ENCODE measurements around the gene RGL1.

The RGL1 gene

GRCh38 chr1:183910845-183911244 lies 105.9 kb downstream of the RGL1 start:
- in situ Hi-C loops (cut with MboI; ENCODE audit: low sequenced_read_pairs): loop anchor here (25.0 kb wide), 1 partner anchor 249 kb away; the partner anchor contains the start of gene APOBEC4

GRCh38 chr1:183911285-183911684 lies 106.4 kb downstream of the RGL1 start:
- in situ Hi-C loops (cut with MboI; ENCODE audit: low sequenced_read_pairs): loop anchor here (25.0 kb wide), 1 partner anchor 249 kb away; the partner anchor contains the start of gene APOBEC4

GRCh38 chr1:183912265-183912886 lies 107.5 kb downstream of the RGL1 start:
- in situ Hi-C loops (cut with MboI; ENCODE audit: low sequenced_read_pairs): loop anchor here (25.0 kb wide), 1 partner anchor 250 kb away; the partner anchor contains the start of gene APOBEC4

- in situ Hi-C loops (cut with MboI; ENCODE audit: low sequenced_read_pairs): loop anchor here (25.0 kb wide), 1 partner anchor 251 kb away; the partner anchor contains the start of gene APOBEC4
These were observed 108.7 kb downstream of the RGL1 start for GRCh38 chr1:183913567-183913993.

GRCh38 chr1:183914276-183914675 lies 109.4 kb downstream of the RGL1 start:
- in situ Hi-C loops (cut with MboI; ENCODE audit: low sequenced_read_pairs): loop anchor here (25.0 kb wide), 1 partner anchor 252 kb away; the partner anchor contains the start of gene APOBEC4

- in situ Hi-C loops (cut with MboI; ENCODE audit: low sequenced_read_pairs): loop anchor here (25.0 kb wide), 1 partner anchor 253 kb away; the partner anchor contains the start of gene APOBEC4
These were observed 110.0 kb downstream of the RGL1 start for GRCh38 chr1:183914891-183915290.

GRCh38 chr1:183915625-183916510 lies 110.9 kb downstream of the RGL1 start:
- in situ Hi-C loops (cut with MboI; ENCODE audit: low sequenced_read_pairs): loop anchor here (25.0 kb wide), 1 partner anchor 254 kb away; the partner anchor contains the start of gene APOBEC4

- in situ Hi-C loops (cut with MboI; ENCODE audit: low sequenced_read_pairs): loop anchor here (25.0 kb wide), 1 partner anchor 254 kb away; the partner anchor contains the start of gene APOBEC4
These were observed 111.7 kb downstream of the RGL1 start for GRCh38 chr1:183916574-183916973.

- in situ Hi-C loops (cut with MboI; ENCODE audit: low sequenced_read_pairs): loop anchor here (25.0 kb wide), 1 partner anchor 256 kb away; the partner anchor contains the start of gene APOBEC4
These were observed 113.7 kb downstream of the RGL1 start for GRCh38 chr1:183918589-183918988.

- in situ Hi-C loops (cut with MboI; ENCODE audit: low sequenced_read_pairs): loop anchor here (25.0 kb wide), 1 partner anchor 258 kb away; the partner anchor contains the start of gene APOBEC4
These were observed 115.7 kb downstream of the RGL1 start for GRCh38 chr1:183920651-183921050.

GRCh38 chr1:183922197-183922596 lies 117.3 kb downstream of the RGL1 start:
- in situ Hi-C loops (cut with MboI; ENCODE audit: low sequenced_read_pairs): loop anchor here (25.0 kb wide), 1 partner anchor 260 kb away; the partner anchor contains the start of gene APOBEC4

- in situ Hi-C loops (cut with MboI; ENCODE audit: low sequenced_read_pairs): no loop called here
These were observed 121.0 kb downstream of the RGL1 start for GRCh38 chr1:183925947-183926346.

- in situ Hi-C loops (cut with MboI; ENCODE audit: low sequenced_read_pairs): no loop called here
These were observed 122.1 kb downstream of the RGL1 start for GRCh38 chr1:183926983-183927382.

GRCh38 chr1:183931646-183932271 lies 126.8 kb downstream of the RGL1 start:
- in situ Hi-C loops (cut with MboI; ENCODE audit: low sequenced_read_pairs): no loop called here

- in situ Hi-C loops (cut with MboI; ENCODE audit: low sequenced_read_pairs): no loop called here
These were observed 127.5 kb downstream of the RGL1 start for GRCh38 chr1:183932412-183932811.

GRCh38 chr1:183933528-183934179 lies 128.7 kb downstream of the RGL1 start:
- in situ Hi-C loops (cut with MboI; ENCODE audit: low sequenced_read_pairs): no loop called here

- in situ Hi-C loops (cut with MboI; ENCODE audit: low sequenced_read_pairs): no loop called here
These were observed 129.4 kb downstream of the RGL1 start for GRCh38 chr1:183934314-183934713.

- in situ Hi-C loops (cut with MboI; ENCODE audit: low sequenced_read_pairs): no loop called here
These were observed 131.1 kb downstream of the RGL1 start for GRCh38 chr1:183936009-183936408.

GRCh38 chr1:183936791-183937190 lies 131.9 kb downstream of the RGL1 start:
- in situ Hi-C loops (cut with MboI; ENCODE audit: low sequenced_read_pairs): no loop called here

GRCh38 chr1:183937611-183938010 lies 132.7 kb downstream of the RGL1 start:
- in situ Hi-C loops (cut with MboI; ENCODE audit: low sequenced_read_pairs): no loop called here

All from HL-60/S4 treated with phorbol 12-myristate 13-acetate at 8.2 ng/mL for 4 days and 3 days (cell line).